Measurements from ENCODE around the gene RPL27A. TPM values are rescaled to one million over a fixed set of nuclear protein-coding genes. Genes with fewer than 3 reads are reported as not detected.

Gene RPL27A
- total RNA-seq, 1 donor = 965 TPM

GRCh38 chr11:8684600-8685290 lies 2.2 kb downstream of the RPL27A start:
- H3K4me3 ChIP-seq (ENCODE audit: low read depth, low read length) = peak overlapping the region; percentile 99
- TF ChIP-seq CTCF (IDR thresholded peaks at IDR 0.05; ENCODE audit: insufficient read depth, low read length) = no peak
- DNase-seq (ENCODE audit: low read depth) = no peak

- peak overlapping the region; percentile 99 for H3K4me3 ChIP-seq (ENCODE audit: low read depth, low read length)
- TF ChIP-seq CTCF (IDR thresholded peaks at IDR 0.05; ENCODE audit: insufficient read depth, low read length) = no peak
These were observed 2.7 kb downstream of the RPL27A start for GRCh38 chr11:8685306-8685705.

GRCh38 chr11:8685820-8686219 lies 3.2 kb downstream of the RPL27A start:
- H3K4me3 ChIP-seq (ENCODE audit: low read depth, low read length) = no peak overlapping the region
- no peak for TF ChIP-seq CTCF (IDR thresholded peaks at IDR 0.05; ENCODE audit: insufficient read depth, low read length)
- DNase-seq (ENCODE audit: low read depth) = no peak

More at GRCh38 chr11:8685306-8685705, 2.7 kb downstream of the RPL27A start:
- no peak for DNase-seq (ENCODE audit: low read depth)

- TF ChIP-seq CTCF (IDR thresholded peaks at IDR 0.05; ENCODE audit: insufficient read depth, low read length) = no peak
These were observed 3.7 kb downstream of the RPL27A start for GRCh38 chr11:8686325-8686724.

GRCh38 chr11:8688414-8689362 lies 6.1 kb downstream of the RPL27A start:
- no peak for TF ChIP-seq CTCF (IDR thresholded peaks at IDR 0.05; ENCODE audit: insufficient read depth, low read length)
- peak overlapping the region; percentile 85 for H3K4me3 ChIP-seq (ENCODE audit: low read depth, low read length)
- peak; percentile 94 for DNase-seq (ENCODE audit: low read depth)

More at GRCh38 chr11:8686325-8686724, 3.7 kb downstream of the RPL27A start:
- no peak overlapping the region for H3K4me3 ChIP-seq (ENCODE audit: low read depth, low read length)
- DNase-seq (ENCODE audit: low read depth) = no peak

GRCh38 chr11:8689726-8690255 lies 7.2 kb downstream of the RPL27A start:
- DNase-seq (ENCODE audit: low read depth) = no peak
- no peak overlapping the region for H3K4me3 ChIP-seq (ENCODE audit: low read depth, low read length)

More at GRCh38 chr11:8689726-8690255, 7.2 kb downstream of the RPL27A start:
- TF ChIP-seq CTCF (IDR thresholded peaks at IDR 0.05; ENCODE audit: insufficient read depth, low read length) = no peak

Measured in fibroblast of the aortic adventitia (primary cell).